ENCODE measurements around the gene AKT1.
"Not testable (repeated sequence)": the region's sequence is repeated elsewhere in the genome, so short reads cannot be mapped to it uniquely, and the experiment has no call there.

The AKT1 gene

GRCh38 chr14:104818714-104819161, 23.2 kb upstream of the AKT1 start:
- DNase-seq = no peak

DNA sequence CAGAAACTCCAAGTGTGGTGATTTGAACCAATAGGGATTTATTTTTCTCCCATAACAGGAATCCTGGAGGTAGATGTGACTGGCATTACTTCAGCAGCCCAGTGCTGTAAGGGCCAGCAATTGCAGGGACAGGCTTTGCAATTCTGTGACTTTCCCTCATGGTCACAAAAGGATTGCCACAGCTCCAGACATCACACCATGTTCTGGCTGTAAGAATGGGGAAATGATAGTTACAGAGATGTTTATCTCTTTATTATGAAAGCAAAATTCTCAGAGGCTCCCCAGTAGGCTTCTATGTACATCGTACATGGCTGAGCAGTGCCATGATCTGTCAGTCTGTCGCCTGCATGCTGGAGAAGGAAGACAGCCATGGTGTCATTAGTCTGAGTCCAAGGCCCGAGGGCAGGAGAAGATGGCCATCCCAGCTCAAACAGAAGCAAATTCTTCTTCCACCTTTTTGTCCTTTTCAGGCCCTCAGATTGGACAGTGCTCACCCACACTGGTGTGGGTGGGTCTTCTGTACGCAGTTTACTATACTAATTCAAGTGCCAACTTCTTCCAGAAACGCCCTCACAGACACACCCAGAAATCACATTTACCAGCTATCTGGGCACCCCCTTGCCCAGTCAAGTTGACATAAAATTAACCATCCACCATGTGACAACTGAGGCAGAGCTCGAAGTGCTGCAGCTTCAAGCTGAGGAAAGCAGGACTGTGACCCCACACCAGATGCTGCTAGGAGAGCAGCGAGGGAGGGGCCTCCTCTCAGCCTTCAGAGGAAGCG, 22.6 kb upstream of the AKT1 start:
- no peak for DNase-seq

DNA sequence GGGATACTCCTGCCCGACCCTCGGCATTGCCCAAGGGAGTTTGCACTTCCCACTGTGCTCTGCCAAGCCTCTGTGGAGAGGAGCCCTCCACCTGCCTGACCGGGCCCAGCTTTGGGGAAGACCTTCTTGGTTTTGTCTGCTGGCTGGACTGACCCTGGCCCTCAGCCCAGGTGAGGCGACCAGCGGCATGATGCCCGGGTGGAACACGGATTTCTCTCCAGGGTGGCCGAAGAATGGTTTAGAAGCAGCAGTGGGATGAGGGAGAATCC, 21.0 kb upstream of the AKT1 start:
- DNase-seq = no peak

DNA sequence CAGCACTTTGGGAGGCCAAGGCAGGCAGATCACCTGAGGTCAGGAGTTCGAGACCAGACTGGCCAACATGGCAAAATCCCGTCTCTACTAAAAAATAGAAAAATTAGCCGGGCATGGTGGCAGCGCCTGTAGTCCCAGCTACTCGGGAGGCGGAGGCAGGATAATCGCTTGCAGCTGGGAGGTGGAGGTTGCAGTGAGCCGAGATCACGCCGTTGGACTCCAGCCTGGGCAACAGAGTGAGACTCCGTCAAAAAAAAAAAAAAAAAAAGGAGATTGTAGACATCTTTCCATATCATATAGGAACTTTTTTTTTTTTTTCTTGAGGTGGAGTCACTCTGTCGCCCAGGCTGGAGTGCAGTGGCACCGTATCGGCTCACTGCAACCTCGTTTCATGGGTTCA, 19.2 kb upstream of the AKT1 start:
- DNase-seq = not testable (repeated sequence)

GRCh38 chr14:104813286-104813685, 17.7 kb upstream of the AKT1 start:
- no peak for DNase-seq

- DNase-seq = no peak
Observed at GRCh38 chr14:104810316-104810715, 14.8 kb upstream of the AKT1 start.

DNA sequence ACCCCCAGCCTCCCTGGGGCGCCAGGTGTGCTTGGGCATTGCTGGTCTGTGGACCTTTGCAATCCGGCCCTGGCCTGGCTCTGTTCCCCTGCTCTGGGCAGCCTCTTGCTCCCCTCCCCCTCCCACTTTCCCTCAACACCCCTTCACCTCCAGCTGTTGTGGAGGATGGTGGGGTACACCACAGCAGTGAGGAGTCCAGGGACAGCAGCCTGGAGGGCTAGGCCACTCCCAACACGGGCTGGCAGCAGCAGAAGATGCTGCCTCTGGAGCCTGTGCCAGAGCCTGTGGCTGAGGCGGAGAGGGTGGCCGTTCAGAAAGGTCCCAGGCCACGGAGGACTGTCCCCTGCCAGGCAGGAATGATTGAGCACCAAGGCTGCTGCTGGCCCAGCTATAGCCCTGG, 12.9 kb upstream of the AKT1 start:
- DNase-seq = no peak

- no peak for DNase-seq
Observed at GRCh38 chr14:104806625-104807465, 11.3 kb upstream of the AKT1 start.

DNA sequence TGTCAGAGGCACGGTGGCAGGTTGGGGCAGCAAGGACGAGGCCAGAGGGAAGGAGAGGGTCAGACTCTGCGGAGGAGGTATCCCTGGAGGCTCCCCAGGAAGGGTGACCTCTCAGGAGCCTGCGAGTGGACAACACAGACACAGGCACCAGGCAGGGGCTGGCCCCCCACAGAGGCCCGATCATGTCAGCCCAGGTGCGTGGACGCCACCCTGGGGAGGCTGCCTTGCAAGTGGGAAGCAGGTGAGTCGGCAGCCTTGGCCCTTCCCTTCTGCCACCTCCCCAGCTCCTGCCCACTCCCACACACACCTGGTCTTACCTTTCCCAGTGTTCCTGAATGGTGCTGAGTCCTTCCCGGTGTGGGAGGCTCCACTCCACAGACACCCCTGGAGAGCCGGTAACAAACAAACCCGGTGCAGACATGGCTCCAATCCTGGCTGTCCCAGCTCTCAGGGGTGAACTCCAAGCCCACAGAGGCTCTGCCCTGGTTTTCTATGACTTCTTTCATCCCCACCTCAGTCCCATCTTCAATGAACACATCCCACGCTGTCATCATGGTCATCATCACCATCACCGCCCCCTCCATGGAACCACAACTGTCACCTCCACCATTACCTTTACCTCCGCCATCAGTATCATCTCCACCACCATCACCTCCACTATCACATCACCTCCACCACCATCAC, 10.5 kb upstream of the AKT1 start:
- DNase-seq = no peak

- no peak for DNase-seq
Observed at GRCh38 chr14:104805326-104805678, 9.8 kb upstream of the AKT1 start.

DNA sequence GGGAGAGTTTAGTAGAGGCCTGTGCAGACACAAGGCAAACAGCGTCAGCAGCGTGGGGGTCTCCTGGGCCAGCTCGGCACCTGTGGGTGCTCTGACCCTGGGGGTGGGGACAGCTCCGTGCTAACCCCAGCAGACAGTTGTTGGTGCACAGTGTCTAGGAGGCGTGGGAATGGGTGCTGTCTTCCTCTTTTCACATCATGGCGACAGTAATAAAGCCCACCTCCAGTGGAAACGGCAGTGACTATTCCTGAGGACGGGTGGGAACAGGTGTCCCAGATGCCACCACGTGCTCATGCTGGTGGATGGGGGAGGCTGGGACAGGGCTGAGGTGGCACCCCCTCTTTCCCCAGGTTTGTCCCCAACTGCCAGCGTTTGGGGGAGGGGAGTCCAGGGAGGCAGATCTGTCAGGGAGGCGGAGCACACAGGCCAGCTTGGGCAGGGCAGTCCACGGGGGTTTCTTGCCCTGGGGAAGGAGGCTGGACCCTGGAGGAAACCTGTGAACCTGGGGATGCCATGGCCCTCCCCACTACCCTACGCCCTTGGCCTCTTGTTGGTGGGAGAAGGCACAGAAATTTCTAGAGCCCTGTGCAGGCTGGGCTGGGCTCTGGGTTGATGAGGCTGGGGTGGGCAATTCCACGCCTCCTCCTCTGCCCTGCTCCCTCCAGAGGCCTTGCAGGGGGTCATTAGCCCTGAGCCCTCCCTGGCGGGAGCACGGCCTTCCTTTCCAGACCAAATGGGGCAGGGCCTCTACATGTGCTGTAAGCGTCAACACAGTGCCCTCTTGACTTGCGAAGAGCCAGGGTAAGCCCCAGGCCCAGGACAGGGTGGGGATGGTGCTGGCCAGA, 9.2 kb upstream of the AKT1 start:
- no peak for DNase-seq

- no peak for DNase-seq
Observed at GRCh38 chr14:104803912-104804410, 8.4 kb upstream of the AKT1 start.

DNA sequence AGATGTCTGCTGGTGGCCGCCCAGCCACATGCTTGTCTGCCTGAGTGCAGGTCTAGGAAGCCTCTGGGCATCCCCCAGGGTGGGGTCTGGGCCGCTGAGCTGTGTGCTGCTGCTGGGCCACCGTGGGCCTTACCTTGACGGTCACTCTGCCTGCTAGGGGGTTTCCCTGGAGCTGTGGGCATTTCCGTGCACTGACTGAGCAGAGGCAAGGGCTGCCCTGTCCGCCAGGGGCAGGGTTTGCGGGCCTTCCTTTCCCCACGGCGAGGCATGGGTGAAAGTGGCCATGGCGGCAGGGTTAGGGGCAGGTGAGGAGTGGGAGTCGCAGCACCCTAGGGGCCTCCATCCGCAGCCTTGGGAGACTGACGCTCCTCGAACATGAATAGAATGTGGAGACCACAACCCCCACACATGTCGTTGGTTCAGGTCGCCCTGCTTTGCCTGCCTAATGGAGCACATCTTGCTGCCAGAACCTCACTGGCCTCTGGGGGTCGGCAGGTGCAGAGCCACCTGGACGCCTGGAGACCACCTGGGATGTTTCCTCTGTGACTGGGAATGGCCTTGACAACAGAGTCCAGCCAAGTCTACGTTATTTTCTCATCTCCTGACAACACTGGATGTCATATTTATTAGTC, 7.8 kb upstream of the AKT1 start:
- DNase-seq = no peak

- DNase-seq = no peak
Observed at GRCh38 chr14:104802394-104803184, 7.0 kb upstream of the AKT1 start.

GRCh38 chr14:104801520-104802393, 6.2 kb upstream of the AKT1 start:
- DNase-seq = no peak

DNA sequence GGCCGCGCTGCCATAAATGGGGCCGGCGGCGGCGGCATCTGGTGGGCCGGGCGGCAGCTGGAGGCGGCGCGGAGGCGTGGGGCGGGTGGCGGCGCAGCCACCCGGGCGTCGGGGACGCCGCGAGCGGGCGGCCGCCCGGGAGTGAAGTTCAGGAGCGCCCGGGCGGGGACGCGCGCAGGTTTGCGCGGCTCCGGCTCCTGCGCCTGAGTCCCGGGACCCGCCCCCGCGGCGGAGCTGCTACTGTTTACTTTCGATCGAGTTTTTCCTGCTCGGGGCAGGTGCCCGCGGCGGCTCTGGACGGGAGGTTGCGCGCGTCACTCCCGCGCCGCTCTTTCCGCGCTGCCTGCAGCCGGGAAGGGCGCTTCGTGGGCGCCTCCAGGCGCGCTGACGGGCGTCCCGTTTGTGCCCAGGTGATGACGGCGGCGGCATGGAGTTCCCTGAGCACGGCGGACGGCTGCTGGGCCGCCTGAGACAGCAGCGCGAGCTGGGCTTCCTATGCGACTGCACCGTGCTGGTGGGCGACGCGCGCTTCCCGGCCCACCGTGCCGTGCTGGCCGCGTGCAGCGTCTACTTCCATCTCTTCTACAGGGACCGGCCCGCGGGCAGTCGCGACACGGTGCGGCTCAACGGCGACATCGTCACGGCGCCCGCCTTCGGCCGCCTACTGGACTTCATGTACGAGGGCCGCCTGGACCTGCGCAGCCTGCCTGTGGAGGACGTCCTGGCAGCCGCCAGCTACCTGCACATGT, 5.4 kb upstream of the AKT1 start, which contains the start of gene ZBTB42:
ZBTB42 (plus strand) TSS at position 331 of the 749 bp plus-strand sequence; CDS start at position 428, 97 bp downstream.
- peak; percentile 63 for DNase-seq

- DNase-seq = no peak
Observed at GRCh38 chr14:104800015-104800770, 4.6 kb upstream of the AKT1 start.

- DNase-seq = no peak
Observed at GRCh38 chr14:104799244-104800014, 3.9 kb upstream of the AKT1 start.
